GM12873 (cell line): ENCODE measurements around the gene PDHB.

ENCODE experiments used
- CTCF ChIP-seq: IDR thresholded peaks from 2 replicates; pipeline ENCODE4 v1.5.1; 2012; ENCODE audit warnings: low read depth, mild to moderate bottlenecking, moderate library complexity, low read length, control low read depth; ENCODE audit not compliant: insufficient read depth; ENCODE audit errors: missing control alignments

The PDHB gene

GRCh38 chr3:58392181-58392580, 41.5 kb downstream of the PDHB start:
- TF ChIP-seq CTCF, result no peak

- TF ChIP-seq CTCF, result no peak
Observed at GRCh38 chr3:58391156-58391865, 42.3 kb downstream of the PDHB start.

GRCh38 chr3:58388550-58389091, 45.0 kb downstream of the PDHB start:
- no peak for TF ChIP-seq CTCF

- TF ChIP-seq CTCF, result no peak
Observed at GRCh38 chr3:58387650-58388546, 45.7 kb downstream of the PDHB start.

GRCh38 chr3:58386626-58387365, 46.8 kb downstream of the PDHB start:
- TF ChIP-seq CTCF, result no peak

- TF ChIP-seq CTCF, result no peak
Observed at GRCh38 chr3:58384381-58385090, 49.1 kb downstream of the PDHB start.

- TF ChIP-seq CTCF, result no peak
Observed at GRCh38 chr3:58383904-58384303, 49.7 kb downstream of the PDHB start.
